Epithelial cell of esophagus (primary cell): ENCODE results near the gene MRPS2.

ENCODE experiments used
- DNase-seq: peaks from one replicate; pipeline ENCODE4 v3.0.0; 2010; ENCODE audit warnings: low read depth
- H3K4me3 ChIP-seq: 2 replicates; pipeline ENCODE4 v1.5.1; 2011; ENCODE audit warnings: mild to moderate bottlenecking, low read length, control low read depth
- CTCF ChIP-seq: IDR thresholded peaks from 2 replicates; pipeline ENCODE4 v1.5.1; 2011; ENCODE audit warnings: low read depth, mild to moderate bottlenecking, low read length, control low read depth, inconsistent platforms; ENCODE audit not compliant: insufficient read depth; ENCODE audit errors: missing control alignments

Gene MRPS2

GRCh38 chr9:135487281-135488012 lies 13.0 kb upstream of the MRPS2 start:
- DNase-seq = no peak
- TF ChIP-seq CTCF = no peak
- no peak overlapping the region for H3K4me3 ChIP-seq

GRCh38 chr9:135488013-135488330 lies 12.5 kb upstream of the MRPS2 start:
- no peak overlapping the region for H3K4me3 ChIP-seq
- no peak for TF ChIP-seq CTCF
- DNase-seq = no peak

- TF ChIP-seq CTCF = no peak
- DNase-seq = no peak
- H3K4me3 ChIP-seq = no peak overlapping the region
Measured at GRCh38 chr9:135488527-135488926, 12.0 kb upstream of the MRPS2 start.

- H3K4me3 ChIP-seq = no peak overlapping the region
- no peak for DNase-seq
- no peak for TF ChIP-seq CTCF
Measured at GRCh38 chr9:135489188-135489906, 11.1 kb upstream of the MRPS2 start.

GRCh38 chr9:135490166-135490870 lies 10.2 kb upstream of the MRPS2 start:
- TF ChIP-seq CTCF = no peak
- no peak for DNase-seq
- H3K4me3 ChIP-seq = no peak overlapping the region

- no peak overlapping the region for H3K4me3 ChIP-seq
- DNase-seq = no peak
- no peak for TF ChIP-seq CTCF
Measured at GRCh38 chr9:135490980-135491464, 9.5 kb upstream of the MRPS2 start.

GRCh38 chr9:135491764-135492163 lies 8.7 kb upstream of the MRPS2 start:
- no peak overlapping the region for H3K4me3 ChIP-seq
- DNase-seq = no peak
- no peak for TF ChIP-seq CTCF
